Esophagus muscularis mucosa (tissue), 4 donors: ENCODE data around the gene ROBO2.

Experiments used
- EP300 ChIP-seq: sonication (generic); formaldehyde crosslinking; IDR thresholded peaks from one replicate; pipeline ENCODE4 v1.6.1; 2017; ENCODE audit warnings: antibody characterized with exemption
- POLR2A ChIP-seq: fragments of 450-650 bp; IDR thresholded peaks from one replicate; pipeline ENCODE4 v1.6.1; 2017; ENCODE audit warnings: antibody characterized with exemption, moderate library complexity, mild to moderate bottlenecking, low read depth
- POLR2AphosphoS5 ChIP-seq, 2 donors: sonication (generic); formaldehyde crosslinking; IDR thresholded peaks; one replicate each; pipeline ENCODE4 v1.6.1; 2017; ENCODE audit warnings: antibody characterized with exemption in 2 of 2
- TF ChIP-seq, protein P1 (sequence below), 3 experiments: fragments of 200-600 bp in 2 of 3; fragments of 450-650 bp in 1 of 3; sonication (generic) in 2 of 3; IDR thresholded peaks; one replicate each; pipeline ENCODE4 v1.5.1; 2017 to 2019; ENCODE audit warnings: antibody characterized with exemption in 3 of 3, mild to moderate bottlenecking in 2 of 3, moderate library complexity in 1 of 3

DNA sequence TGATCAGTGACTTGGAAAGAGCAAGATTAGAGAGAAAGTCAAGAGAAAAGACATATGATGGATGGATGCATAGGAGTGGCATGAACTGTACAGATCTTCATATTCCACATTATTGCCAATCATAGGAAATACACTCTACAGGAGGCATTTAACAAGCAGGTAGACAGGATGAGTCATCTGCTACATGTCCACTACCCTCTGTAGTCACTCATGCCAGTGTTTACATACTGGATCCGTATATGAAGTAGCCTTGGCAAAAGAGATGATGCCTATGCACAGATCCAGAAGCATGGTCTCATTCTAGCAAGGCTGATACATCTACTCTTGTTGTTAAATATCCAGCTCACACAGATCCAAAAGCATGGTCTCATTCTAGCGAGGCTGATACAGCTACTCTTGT is 632.1 kb downstream of the ROBO2 start:
- TF ChIP-seq EP300: no peak
- no peak for TF ChIP-seq POLR2A
- TF ChIP-seq, protein P1, sequence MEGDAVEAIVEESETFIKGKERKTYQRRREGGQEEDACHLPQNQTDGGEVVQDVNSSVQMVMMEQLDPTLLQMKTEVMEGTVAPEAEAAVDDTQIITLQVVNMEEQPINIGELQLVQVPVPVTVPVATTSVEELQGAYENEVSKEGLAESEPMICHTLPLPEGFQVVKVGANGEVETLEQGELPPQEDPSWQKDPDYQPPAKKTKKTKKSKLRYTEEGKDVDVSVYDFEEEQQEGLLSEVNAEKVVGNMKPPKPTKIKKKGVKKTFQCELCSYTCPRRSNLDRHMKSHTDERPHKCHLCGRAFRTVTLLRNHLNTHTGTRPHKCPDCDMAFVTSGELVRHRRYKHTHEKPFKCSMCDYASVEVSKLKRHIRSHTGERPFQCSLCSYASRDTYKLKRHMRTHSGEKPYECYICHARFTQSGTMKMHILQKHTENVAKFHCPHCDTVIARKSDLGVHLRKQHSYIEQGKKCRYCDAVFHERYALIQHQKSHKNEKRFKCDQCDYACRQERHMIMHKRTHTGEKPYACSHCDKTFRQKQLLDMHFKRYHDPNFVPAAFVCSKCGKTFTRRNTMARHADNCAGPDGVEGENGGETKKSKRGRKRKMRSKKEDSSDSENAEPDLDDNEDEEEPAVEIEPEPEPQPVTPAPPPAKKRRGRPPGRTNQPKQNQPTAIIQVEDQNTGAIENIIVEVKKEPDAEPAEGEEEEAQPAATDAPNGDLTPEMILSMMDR (IDR thresholded peaks at IDR 0.05): no peak
- TF ChIP-seq POLR2AphosphoS5 (IDR thresholded peaks at IDR 0.05): no peak
